Ramos (cell line): ENCODE results near the gene HACD3.
"Not testable (repeated sequence)": the region's sequence is repeated elsewhere in the genome, so short reads cannot be mapped to it uniquely, and the experiment has no call there.

Experiments
- in situ Hi-C: fragments of 300-500 bp; cut with MboI; formaldehyde crosslinking; loops from one replicate; pipeline ENCODE4 v1.14.3; 2022; ENCODE audit warnings: low sequenced_read_pairs; ENCODE audit not compliant: unreplicated experiment

The HACD3 gene

DNA sequence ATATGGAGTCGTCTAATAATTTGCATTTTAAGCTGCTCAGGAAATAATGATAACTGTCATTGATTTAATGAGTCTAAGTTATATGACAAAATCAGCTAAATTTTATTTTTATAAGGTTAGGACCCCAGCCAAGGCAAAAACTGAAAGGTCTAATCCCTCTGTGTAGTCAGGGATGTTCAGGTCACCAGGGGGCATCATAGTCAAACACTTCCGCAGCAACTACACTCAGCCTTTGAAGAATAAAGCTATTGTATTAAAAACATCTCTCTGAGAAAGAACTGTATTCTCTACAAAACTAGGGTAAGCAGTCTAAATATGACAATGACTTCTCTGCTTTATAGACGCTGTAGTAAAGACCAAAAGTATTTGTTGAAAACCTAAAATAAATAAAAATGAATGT, 65.7 kb downstream of the HACD3 start:
- in situ Hi-C loops, result no loop called here

DNA sequence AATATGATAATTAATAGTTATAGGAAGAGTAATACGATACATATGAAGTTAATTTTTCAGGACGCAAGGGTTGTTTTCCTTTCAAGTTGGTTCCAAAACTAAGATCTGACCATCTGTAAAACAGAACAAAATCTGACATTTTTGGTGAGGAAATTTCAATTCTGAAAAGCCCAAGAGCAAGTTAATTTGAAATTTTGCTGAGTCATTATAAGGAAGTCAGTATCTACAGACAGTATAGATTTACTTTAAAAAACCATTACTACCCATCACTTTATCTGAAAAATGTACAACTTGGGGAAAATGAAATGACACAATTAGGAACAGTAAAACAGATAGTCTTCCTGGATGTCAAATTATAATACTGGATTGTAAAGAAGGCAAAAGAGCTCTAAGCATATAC, 68.2 kb downstream of the HACD3 start:
- in situ Hi-C loops, result no loop called here

DNA sequence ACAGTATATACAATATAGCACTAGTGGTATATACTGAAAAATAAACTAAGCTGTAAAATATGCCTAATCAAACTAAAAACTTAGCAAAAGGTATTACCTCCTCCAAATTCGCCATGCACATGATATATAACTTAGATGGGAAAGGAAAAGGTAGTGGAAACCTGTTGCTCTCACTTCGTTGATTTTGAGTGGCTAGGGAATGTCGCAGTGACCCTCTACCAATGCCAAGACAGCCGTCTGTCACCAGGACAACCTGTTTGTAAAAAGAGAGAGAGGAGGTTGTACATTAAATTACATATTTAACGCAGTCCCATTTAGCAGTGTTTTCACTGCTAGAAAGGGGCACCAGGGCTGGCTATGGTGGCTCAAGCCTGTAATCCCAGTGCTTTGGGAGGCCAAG, 69.4 kb downstream of the HACD3 start:
- in situ Hi-C loops, result no loop called here

DNA sequence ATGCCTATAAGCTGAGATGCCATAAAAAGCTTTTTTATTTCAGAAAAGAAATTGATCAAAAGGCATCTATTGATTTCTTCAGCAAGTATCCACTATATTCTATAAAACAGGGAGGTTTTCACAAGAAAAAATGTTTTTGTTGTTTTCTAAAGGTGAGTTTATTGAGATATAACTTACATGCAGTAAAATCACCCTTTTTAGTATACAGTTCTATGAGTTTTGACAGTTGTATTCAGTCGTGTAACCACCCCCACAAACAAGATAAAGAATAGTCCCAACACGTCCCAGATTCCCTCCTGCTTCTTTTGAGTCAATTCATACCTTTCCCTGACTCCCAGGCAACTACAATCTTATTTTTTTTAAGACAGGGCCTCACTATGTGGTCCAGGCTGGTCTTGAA, 72.9 kb downstream of the HACD3 start:
- in situ Hi-C loops, result no loop called here

DNA sequence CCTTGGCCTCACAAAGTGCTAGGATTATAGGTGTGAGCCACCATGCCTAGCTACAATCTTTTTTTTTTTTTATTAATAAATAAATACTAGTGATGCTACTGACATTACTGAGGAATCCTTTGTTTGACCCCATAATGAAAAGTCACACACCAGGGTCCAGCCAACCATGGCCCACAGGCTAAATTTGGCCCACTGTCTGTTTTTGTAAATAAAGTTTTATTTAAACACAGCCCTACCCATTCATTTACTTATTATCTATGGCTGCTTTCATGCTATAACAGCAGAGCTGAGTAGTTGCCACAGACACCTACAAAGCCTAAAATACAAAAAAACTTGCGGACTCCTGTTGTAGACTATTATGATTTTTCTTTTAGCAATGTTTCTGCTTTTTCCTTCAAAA, 73.3 kb downstream of the HACD3 start:
- in situ Hi-C loops, result no loop called here

DNA sequence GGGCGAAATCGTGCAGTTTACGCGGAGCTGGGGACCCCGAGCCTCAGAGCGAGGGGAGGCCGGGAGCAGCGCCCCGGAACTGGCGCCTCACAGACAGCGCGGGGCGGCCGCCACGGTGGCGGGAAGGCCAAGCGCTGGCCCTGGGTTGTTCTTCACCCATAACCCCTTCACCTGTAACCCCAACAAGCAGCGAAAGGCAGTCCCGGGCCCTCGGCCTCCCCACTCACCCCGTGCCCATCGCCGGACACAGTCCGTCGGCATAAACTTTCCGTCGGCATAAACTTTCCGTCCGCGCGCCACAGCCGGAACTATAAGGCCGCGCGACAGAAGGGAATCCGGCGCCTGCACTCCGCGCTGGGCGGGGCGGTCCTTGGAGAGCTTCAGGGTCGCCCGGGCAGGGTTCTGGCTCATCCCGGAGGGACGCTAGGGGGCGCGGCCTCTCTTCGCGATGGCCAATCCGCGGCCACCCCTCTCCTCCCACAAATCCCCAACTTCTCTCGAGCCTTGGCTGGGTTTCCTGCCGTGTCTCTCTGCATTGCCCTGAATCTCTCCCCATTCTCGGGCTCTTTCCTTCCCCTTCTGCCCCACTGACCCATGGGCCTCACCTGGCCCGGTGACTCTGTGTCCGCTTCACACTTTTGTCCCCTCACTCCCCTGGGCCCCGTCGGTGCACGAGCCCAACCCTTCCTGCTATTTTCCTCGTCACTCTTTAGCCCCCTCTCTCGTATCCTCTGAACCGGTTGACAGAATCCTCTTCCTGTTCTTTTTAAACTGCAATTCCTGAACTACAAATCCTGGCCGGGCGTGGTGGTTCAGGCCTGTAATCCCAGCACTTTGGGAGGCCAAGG, 80.8 kb downstream of the HACD3 start, which contains the start of gene INTS14:
Gene INTS14 (minus strand): TSS at position 261 of the 848 bp plus-strand sequence. CDS start 3,751 bp downstream, outside the sequence.
- in situ Hi-C loops, result no loop called here

DNA sequence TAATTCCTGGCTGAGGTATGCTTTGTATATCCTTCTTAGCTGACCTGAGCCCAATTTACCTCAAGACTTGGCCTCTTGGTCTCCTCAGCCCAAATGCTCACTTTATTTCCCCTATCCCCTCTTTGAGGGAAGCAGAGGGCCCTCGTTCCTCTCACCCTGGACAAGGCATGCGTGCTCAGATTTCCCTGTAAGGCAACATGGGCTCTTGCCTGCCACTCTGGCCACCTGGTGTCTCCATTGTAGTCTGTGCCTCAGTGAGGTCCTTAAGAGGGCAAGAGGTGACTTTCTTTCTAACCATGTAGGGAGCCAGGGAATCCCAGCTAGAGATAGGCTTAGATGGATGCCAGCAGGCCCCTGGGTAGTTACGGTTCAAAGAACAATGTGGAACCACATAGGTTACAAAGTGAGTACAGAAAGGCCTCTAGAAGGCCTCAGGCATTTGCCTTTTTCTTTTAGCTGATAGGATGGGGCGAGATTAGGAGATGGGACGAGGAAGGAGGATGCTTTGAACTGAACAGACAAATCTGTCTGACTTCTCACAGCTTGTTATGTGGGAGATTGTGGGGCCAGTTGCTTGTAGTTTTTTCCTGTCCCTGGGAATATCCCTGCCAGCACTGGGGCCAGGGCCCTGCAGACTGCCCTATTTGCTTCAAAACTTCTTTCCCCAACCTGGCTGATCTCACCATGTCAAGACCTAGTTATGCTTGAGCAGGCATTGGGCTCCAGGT, 81.8 kb downstream of the HACD3 start:
- in situ Hi-C loops, result no loop called here

DNA sequence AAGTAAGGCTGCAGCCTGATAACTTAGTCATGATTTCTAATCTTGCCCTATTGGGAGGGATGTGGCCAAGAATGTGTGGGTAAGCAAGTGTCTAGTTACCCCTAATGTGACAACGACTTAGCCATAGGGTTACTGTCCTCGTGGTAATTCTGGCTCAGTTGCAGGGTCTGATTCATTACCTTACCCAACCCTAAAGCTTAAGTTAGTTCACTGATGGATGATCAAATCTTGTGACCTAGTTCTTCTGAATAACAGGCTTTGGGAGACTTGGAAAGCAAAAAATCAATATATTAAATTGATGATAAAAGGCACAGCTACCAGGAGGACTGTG, 82.3 kb downstream of the HACD3 start:
- in situ Hi-C loops, result no loop called here

DNA sequence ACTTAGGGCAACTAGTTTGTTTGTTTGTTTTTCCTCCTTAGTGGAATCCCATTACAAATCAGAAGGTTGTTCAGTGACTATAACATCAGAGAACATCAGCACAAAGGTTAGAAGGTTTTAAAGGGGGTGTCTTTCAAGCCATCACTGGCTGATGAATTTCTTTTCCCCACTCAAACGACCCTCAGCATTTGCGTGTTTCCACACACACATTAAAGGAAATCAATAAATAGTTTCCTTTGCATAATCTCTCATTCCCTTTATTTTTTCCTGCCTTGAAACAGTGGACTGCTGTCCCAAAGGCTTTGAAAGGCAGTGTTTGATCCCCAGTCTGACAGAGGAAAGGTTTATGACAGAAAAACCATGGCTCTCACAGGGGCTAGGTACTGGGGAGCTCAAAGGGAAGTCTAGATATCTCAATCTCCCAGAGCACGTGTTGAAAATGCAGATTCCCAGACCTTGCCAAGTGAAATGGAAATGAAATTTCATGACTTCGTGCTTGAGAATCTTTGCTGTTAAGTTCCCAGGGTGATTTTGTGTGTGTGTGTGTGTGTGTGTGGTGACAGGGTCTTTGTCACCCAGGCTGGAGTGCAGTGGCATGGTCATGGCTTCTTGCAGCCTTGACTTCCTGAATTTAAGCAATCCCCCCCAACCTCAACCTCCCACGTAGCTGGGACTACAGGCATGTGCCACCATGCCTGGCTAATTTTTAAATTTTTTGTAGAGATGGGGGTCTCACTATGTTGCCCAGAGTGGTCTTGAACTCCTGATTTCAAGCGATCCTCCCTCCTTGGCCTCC, 82.9 kb downstream of the HACD3 start:
- in situ Hi-C loops, result no loop called here

DNA sequence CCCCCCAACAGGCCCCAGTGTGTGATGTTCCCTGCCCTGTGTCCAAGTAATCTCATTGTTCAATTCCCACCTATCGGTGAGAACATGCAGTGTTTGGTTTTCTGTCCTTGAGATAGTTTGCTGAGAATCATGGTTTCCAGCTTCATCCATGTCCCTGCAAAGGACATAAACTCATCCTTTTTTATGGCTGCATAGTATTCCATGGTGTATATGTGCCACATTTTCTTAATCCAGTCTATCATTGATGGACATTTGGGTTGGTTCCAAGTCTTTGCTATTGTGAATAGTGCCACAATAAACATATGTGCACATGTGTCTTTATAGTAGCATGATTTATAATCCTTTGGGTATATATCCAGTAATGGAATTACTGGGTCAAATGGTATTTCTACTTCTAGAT, 85.6 kb downstream of the HACD3 start:
- in situ Hi-C loops, result not testable (repeated sequence)

DNA sequence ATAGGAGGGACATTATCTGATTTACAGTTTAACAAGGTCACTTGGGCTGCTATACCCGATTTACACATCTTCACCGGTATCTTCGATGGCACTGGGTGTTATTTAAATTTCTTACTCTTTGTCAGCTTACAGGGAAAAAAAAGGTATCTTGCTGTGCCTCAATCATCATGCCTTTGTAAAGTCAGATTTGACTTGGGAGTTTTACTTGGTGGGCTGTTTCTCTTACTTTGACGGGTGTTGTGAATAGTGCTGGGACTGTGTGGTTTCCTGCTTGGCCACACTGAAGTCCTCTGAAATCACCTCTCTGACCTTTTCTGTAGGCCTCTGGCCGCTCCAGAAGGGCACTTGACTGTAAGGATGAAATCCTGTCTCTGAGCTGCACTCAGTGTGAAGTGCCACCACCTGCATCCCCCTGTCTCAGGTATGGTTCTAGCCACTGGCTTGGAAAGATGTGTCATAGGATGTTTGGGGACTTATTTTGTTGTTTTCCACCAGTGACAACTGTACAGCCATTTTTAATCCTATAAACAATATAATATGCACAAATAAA, 88.4 kb downstream of the HACD3 start:
- in situ Hi-C loops, result no loop called here

DNA sequence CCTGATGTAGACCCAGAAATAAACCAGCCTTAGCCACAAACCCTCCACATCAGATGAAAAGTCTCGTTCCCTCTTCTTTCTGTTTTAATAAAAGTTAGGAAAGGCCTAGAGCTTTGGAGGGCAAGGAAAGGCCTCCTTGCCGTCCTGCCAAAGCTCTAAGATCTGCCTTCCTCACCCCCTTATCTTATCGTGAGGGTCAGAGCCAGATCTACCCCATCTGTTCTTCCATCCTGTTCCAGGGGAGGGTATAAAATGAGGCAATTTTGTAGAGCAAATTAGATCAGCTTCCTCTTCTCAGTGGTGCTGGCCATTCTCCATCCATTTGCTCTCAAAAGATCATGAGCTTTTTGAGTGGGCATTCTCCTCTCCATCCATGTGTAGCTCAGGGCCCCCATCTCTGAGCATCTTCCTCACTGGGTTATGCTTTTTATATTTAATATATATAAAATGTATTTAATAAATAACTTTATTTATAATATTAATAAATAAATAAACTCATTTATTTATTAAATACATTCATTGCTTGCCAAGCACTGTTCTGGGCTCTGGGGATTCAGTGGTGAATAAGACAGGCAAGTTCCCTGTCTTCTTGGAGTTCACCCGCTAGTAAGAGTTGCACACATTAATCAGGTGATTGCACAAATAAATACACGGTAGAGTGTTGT, 89.5 kb downstream of the HACD3 start:
- in situ Hi-C loops, result no loop called here

DNA sequence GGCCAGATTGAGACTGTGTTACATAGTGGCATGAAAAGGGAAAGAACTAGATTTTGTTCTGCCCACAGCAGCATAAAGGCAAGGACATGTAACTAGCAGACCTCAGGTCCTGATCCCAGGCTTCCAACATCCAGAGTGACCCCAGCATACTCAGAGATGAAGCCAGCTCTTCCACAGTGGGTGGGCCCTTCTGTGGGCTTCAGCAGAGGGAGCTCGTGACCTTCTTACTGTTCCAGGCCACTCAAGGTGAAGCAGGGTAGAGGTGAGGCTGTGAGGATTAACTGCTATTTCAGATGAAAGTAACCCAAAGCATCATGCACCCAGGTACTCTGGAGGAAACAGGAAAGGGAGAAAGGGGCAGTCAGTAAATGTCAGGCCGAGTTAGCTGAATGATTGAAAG, 90.6 kb downstream of the HACD3 start:
- in situ Hi-C loops, result no loop called here

DNA sequence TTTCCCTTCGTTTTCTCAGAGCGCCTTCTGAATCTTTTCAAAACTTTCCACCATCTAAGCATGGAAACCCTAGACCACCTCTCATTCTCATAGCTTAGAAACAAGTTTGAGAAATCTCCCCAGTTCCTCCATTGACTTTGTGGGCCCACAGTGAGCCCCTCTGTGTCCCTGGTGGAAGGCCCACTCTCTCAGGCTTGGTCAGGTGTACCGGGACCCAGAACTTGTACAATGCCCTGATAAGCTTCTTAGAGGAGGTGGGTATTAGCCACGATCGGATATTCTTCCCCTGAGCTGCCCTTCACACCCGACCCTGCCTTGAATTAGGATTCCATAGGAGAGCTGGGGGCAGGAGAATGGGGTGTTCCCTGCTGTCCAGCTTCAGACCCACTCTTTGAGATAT, 91.4 kb downstream of the HACD3 start, which contains the start of gene SLC24A1:
Gene SLC24A1 (plus strand): TSS at position 301 of the 400 bp plus-strand sequence. CDS start 2,143 bp downstream, outside the sequence.
- in situ Hi-C loops, result no loop called here

DNA sequence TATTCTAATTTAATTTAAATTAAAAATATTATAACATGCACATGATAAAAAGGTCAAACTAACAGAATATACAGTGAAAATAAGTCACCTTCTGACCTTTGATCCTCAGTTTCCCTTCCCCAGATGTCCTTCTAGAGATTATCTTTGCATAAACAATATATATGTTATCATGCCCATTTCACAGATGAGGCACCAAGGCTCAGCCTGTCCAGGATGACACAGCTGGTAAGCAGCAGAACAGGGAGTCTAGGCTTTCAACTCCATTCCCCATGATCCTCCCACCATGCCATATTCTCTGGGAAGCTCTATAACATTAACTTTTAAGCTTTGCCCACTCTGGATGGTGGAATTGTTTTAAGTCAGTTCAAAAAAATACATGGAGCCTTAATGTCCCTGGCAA, 92.8 kb downstream of the HACD3 start:
- in situ Hi-C loops, result no loop called here

DNA sequence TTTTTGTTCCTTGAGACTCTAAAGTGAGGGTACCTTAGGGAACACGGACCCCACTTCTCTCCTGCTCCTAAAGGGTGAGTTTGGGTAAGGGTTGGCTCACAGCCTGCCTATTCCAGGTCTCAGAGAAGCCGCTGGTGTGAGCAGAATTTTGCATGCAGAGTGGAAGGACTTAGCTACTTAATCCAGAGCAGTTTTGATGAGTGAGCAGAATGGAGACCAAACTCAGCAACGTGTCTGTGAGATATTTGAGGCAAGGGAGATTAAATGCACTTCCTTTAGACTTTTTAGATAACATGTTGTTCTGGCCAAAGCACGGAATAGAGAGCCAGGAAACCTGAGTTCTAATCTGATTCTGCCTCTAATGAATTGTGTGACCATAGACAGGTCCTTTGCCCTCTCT, 96.6 kb downstream of the HACD3 start:
- in situ Hi-C loops, result loop anchor here (25.0 kb wide), 1 partner anchor 660 kb away; the partner anchor contains the start of gene DIS3L
